Measurements from ENCODE around the gene LRRC49.

DNA sequence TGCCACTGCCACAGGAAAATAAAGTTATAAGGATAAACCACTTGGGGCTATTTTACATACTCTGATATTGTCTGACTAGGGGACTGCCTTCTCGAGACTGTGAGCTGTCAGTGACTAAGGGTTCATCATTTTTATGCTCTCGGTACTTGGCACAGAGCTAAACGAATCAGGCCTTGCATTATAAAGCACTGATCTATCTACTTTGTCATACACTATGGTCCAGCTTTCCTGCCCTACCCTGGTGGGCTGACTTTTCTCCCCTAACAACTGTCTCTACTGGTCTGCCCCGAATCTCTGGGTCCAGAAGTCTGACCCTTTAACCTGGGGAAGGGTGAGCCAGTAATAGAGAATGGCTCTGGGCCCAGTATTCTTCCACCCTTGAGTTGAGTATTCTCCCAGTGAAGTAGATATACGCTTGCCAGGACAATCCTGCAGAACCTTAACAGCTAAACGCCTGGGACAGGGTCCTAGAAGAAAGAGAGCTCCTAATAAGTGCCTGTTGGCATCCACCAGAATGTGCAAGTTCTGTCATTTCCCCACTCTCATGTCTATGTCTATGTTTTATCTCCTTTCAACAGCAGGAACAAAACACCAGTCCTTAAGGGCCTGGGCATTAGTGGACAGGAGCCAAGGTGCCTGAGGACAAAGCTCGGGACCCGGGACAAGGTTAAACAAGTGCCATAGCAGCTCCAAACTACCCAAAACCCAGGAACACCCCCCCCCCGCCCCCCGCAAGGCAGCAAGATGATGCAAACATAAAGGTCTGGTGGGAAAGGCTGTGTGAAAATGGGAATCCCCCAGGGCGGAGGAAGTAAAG lies 39.9 kb upstream of the LRRC49 start:
- TF ChIP-seq NR2C2 (CRISPR knock-in tag; IDR thresholded peaks at IDR 0.05; ENCODE audit: borderline replicate concordance) (no peak), SMC3 (IDR thresholded peaks at IDR 0.05; ENCODE audit: low read length) (no peak), EZH2 (conservative IDR thresholded peaks at IDR 0.05; ENCODE audit: low read depth, low read length) (no peak), TCF12 (IDR thresholded peaks at IDR 0.05) (no peak), TCF12 (CRISPR knock-in tag; IDR thresholded peaks at IDR 0.05) (no peak), GABPA (IDR thresholded peaks at IDR 0.05; ENCODE audit: low read depth, low read length) (no peak), GABPA (CRISPR knock-in tag; IDR thresholded peaks at IDR 0.05; ENCODE audit: low read depth) (no peak), CREM (IDR thresholded peaks at IDR 0.05) (no peak), CREM (CRISPR knock-in tag; IDR thresholded peaks at IDR 0.05) (no peak)
- TF ChIP-seq, protein P1, sequence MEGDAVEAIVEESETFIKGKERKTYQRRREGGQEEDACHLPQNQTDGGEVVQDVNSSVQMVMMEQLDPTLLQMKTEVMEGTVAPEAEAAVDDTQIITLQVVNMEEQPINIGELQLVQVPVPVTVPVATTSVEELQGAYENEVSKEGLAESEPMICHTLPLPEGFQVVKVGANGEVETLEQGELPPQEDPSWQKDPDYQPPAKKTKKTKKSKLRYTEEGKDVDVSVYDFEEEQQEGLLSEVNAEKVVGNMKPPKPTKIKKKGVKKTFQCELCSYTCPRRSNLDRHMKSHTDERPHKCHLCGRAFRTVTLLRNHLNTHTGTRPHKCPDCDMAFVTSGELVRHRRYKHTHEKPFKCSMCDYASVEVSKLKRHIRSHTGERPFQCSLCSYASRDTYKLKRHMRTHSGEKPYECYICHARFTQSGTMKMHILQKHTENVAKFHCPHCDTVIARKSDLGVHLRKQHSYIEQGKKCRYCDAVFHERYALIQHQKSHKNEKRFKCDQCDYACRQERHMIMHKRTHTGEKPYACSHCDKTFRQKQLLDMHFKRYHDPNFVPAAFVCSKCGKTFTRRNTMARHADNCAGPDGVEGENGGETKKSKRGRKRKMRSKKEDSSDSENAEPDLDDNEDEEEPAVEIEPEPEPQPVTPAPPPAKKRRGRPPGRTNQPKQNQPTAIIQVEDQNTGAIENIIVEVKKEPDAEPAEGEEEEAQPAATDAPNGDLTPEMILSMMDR (CRISPR knock-in tag; IDR thresholded peaks at IDR 0.05): no peak

Measured in HepG2 (cell line).